Measurements from ENCODE around the gene ZMAT5.

- TF ChIP-seq EP300 (IDR thresholded peaks at IDR 0.05), result no peak
- no peak for TF ChIP-seq CTCF (IDR thresholded peaks at IDR 0.05)
- TF ChIP-seq POLR2AphosphoS5 (IDR thresholded peaks at IDR 0.05), result no peak
These were observed 1.4 kb upstream of the ZMAT5 start for GRCh38 chr22:29768052-29768693.

All from sigmoid colon (tissue), 4 donors.